HG02870 (cell line): ENCODE results near the gene RHOF.
A peak's percentile ranks its signal among the peaks of the same experiment; 100 is the strongest.

Experiments used
- ATAC-seq: cut with Tn5 transposase; IDR thresholded peaks from one replicate; pipeline ENCODE4 v1.9.1; 2021; ENCODE audit warnings: mild to moderate bottlenecking, moderate library complexity; ENCODE audit not compliant: unreplicated experiment

RHOF gene

DNA sequence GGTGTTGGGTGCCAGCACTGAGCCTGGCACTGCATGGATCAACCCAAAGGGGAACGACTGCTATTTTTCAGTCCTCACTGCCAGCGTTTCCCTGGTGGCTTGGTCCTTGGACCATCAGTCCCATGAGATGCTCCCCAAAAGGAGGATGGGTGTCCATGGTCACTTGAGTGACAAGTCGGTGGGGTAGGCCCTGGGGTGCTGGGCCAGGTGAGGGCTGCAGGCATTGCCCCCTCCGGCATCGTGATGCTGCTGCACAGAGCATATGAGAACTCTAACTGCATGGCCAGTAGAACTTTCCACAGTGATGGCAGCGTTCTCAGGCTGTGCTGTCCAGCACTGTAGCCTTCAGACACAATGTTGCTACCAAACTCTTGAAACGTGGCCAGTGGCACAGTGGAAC is 26.6 kb upstream of the RHOF start:
- ATAC-seq: no peak

DNA sequence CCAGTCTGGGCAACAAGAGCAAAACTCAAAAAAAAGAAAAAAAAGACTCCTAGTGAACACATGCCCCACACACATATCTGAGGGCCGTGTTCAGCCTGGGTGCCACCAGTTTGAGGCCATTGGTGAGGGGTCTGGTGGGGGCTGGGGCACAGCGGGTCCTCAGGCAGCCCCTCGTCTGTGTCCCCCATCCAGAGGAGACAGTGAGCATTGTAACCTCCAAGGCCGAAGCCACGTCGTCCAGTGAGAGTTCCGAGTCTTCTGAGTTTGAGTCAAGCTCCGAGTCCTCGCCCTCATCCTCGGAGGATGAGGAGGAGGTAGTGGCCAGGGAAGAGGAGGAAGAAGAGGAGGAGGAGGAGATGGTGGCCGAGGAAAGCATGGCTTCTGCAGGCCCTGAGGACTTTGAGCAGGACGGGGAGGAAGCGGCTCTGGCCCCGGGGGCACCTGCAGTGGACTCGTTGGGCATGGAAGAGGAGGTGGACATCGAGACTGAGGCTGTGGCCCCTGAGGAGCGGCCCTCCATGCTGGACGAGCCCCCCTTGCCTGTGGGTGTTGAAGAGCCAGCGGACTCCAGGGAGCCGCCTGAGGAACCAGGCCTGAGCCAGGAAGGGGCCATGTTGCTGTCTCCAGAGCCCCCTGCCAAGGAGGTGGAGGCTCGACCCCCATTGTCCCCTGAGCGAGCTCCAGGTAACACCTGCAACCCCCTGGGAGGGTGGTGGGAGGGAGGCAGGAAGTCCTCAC is 25.9 kb upstream of the RHOF start:
- ATAC-seq: no peak

DNA sequence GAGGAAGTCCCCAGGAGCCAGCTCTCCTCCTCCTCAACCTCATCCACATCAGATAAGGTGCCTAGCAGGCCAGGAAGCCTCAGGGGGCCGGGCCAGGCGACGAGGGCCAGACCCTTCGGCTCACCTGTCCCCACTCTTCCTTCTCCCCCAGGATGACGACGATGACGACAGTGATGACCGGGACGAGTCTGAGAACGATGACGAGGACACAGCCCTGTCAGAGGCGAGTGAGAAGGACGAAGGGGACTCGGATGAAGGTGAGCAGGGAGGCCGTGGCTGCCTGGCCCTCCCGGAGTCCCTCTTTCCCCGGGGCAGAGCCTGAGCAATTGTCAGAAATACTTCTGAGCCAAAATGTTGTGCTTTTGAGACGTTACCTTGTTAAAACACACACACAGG is 24.2 kb upstream of the RHOF start:
- ATAC-seq: no peak

DNA sequence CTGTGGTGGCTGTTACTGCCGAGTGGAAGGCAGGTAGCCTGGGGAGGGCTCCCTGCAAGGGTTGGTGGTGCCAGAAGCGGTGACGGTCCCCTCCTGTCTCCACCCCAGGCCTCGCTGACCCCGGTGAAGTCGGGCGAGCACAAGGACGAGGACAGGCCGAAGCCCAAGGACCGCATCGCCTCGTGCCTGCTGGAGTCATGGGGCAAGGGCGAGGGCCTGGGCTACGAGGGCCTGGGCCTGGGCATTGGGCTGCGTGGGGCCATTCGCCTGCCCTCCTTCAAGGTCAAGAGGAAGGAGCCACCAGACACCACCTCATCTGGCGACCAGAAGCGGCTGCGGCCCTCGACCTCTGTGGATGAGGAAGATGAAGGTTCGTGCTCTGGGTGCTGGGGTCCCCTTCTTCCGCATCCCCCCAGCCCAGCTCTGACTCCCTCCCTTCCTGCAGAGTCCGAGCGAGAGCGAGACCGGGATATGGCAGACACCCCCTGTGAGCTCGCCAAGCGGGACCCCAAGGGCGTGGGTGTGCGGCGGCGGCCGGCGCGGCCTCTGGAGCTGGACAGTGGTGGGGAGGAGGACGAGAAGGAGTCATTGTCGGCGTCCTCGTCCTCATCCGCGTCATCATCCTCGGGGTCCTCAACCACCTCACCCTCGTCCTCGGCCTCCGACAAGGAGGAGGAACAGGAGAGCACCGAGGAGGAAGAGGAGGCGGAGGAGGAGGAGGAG is 23.6 kb upstream of the RHOF start:
- ATAC-seq: no peak

DNA sequence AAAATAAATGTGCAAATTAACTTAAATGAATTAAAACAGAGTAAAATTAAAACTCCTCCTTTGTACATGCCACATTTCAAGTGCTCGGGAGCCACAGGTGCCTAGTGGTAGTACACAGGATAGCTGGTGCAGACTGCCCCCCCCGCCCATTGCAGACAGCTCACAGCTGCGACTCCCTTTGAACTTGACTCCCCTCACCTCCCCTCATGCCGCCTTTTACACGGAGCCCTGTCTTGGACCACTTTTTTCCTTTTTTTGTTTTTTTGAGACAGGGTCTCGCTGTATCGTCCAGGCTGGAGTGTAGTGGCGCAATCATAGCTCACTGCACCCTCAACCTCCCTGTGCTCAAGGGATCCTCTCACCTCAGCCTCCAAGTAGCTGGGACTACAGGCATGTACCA is 21.8 kb upstream of the RHOF start:
- no peak for ATAC-seq

DNA sequence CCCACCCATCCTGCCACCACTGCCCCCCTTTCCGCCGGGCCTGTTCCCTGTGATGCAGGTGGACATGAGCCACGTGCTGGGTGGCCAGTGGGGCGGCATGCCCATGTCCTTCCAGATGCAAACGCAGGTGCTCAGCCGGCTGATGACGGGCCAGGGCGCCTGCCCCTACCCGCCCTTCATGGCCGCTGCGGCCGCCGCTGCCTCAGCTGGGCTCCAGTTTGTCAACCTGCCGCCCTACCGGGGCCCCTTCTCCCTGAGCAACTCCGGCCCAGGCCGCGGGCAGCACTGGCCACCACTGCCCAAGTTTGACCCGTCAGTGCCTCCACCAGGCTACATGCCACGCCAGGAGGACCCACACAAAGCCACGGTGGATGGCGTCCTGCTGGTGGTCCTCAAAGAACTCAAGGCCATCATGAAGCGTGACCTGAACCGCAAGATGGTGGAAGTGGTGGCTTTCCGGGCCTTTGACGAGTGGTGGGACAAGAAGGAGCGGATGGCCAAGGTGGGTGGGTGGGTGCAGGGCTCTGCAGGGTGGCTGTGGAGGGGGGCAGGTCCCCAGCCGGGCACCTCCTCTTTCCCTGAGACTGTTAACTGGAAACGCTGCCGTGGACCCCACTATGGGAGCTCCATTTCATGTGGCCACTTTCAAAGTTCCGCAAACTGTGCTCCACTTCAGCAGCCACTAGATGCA is 21.1 kb upstream of the RHOF start:
- ATAC-seq: no peak

DNA sequence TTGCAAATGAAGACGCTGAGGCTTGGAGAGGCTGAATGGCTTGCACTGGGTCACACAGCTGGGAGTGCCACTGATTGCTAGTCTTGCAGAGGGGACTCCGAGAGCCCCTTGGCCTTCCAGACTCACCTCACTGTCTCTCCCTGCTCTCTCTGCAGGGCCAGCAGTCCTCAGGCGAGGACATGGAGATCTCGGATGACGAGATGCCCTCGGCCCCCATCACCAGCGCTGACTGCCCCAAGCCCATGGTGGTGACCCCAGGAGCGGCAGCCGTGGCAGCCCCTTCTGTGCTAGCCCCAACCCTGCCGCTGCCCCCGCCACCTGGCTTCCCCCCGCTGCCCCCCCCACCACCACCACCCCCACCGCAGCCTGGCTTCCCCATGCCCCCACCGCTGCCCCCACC is 20.5 kb upstream of the RHOF start:
- no peak for ATAC-seq

DNA sequence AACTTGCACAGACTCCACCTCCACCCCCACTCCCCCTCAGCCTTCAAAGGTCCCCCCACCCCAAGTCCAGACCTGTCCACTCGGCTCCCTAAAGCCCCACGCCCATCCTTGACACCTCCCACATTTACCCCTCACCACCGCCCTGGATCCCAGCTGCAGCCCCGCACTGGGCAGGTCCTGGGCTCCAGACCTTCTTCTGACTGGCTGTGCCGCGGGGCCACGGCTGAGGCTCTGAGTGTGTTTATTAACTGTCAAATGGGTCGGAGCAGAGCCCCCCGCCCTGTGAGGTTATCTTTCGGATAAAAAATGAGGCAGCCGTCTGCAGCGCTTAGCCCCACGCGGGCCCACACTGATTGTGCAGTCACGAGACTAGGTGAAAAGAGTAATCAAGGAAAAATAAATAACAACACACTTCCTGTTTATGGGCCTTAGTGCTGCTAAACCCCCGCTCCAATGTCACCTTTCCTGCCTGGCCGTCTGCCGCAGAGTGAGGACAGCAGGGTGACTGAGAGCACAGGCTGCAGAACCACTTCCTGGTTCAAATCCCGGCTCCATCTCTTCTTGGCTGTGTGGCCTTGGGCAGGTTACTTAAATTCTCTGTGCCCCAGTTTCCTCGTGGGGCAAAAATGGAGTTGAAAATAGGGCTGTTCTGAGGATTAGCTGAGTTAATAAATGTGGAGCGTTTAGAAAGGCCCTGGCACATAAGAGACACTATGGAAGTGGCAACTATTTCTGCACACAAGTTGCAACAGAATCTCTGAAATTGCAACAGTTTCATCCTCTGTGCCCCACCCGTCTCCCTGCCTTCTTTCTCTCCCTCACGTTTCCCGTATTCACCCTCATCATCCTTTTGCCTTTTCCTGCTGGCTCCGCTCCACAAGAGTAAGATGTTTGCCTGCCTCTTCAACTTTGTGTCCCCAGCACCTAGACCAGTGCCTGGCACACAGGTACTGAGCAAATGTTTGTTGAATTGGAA is 19.7 kb upstream of the RHOF start:
- ATAC-seq: no peak

DNA sequence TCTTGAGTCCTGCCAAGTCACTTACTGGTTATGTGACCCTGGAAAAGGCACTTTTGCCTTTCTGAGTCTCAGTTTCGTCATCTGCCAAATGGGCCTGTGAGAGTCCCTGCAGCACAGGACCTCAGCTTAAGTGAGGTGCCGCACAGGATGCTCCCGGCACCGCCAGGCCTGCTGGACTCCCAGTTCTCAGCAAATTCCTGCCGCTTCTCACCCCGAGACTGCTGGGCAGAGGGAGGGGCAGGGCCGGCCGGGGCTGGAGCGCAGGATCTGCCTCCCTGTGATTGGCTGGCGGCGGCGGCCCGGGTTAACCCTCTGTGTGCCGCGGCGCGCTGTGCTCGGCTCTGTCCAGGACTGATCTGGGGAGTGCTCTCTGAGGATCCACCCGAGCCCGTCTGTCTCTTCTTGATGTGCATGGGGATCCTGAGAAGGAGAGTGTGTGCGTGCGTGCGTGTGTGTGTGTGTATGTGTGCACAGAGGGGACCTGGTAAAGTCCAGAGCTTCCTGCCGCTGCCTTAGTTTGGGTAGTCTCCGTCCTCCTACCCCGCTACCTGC is 18.9 kb upstream of the RHOF start:
- ATAC-seq: peak; percentile 39

DNA sequence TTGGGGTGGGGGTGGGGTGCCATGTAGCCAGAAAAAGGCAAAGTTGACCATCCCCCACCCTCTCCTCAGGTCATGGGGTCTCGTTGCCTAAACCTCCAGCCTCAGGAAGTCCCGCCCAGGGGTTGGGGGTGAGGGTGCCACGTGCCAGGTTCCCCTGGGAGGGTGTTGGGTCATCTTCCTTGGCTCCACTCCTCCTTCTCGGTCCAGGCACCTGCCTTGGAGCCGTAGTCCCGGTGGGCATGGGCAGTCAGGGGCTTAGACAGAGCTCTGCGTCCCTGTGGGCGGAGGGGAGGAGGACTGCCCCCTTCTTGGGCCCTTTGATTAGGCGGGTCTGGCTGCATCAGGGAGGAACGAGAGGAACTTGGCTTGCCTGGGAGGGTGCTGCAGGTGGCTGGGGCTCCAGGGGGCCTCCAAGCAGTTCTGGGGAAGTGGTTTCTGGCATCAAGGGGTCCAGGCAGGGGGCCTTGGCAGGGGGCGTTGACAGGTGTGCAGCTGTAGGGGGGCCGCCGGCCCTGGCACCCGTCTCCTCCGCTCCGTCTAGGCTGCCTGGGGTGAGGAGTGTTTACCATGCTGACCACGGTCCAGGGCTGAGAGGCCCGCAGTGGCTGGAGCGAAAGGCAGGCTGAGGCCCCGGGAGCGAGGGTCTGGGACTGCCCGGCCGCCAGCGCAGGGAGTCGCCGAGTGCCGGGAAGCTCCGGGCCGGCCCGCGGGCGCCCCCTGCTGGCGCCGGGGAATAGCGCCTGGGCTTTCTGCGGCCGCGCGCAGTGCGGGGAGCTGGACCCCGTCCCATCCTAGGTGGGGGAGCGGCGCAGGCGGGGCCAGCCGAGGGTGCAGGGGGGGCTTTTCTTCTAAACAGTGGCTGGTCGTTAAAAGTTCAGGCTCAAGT is 18.2 kb upstream of the RHOF start:
- ATAC-seq: peak; percentile 63

DNA sequence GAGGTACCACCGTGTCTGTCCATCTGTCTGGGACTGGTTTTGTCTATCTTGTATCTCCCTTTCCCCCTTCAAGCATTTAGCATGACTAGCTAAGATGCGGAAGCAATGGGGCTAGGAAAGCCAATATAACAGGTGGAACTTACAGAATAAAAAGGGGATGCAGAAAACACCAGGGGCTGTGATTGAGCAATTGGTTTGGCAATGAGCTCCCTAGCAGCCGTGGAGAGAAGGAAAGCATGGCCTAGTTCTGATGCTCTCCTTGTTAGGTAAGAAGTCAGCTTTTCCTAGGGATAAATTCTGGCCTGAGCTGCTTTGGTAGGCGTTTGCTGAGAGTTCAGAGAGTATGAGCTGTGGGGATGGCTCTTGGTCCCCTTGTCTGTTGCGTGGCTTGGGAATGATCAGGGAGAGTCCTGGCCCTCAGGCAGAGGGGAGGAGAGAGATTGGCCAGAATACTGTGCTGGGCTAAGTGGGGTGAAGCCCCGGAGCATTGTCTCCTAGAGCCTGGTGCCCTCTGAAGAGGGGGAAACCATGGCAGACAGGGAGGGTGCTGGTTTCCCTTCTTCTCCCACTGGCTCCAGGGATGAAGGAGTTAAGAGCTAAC is 17.4 kb upstream of the RHOF start:
- ATAC-seq: no peak

DNA sequence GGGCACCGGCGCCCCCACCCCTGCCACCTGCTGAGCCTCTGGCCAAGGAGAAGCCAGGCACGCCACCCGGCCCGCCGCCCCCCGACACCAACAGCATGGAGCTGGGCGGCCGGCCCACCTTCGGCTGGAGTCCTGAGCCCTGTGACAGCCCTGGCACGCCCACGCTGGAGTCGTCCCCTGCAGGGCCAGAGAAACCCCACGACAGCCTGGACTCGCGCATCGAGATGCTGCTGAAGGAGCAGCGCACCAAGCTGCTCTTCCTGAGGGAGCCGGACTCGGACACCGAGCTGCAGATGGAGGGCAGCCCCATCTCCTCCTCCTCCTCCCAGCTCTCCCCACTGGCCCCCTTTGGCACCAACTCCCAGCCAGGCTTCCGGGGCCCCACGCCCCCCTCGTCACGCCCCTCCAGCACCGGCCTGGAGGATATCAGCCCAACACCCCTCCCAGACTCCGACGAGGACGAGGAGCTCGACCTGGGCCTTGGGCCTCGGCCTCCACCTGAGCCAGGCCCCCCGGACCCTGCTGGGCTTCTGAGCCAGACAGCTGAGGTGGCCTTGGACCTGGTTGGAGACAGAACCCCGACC is 16.8 kb upstream of the RHOF start:
- ATAC-seq: no peak

DNA sequence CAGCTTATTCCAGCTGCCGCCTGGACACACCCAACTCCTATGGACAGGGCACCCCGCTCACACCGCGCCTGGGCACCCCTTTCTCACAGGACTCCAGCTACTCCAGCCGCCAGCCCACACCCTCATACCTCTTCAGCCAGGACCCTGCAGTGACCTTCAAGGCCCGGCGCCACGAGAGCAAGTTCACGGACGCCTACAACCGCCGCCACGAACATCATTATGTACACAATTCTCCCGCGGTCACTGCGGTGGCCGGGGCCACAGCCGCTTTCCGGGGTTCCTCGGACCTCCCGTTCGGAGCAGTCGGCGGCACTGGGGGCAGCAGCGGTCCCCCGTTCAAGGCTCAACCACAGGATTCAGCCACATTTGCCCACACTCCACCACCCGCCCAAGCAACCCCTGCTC is 16.2 kb upstream of the RHOF start:
- no peak for ATAC-seq

DNA sequence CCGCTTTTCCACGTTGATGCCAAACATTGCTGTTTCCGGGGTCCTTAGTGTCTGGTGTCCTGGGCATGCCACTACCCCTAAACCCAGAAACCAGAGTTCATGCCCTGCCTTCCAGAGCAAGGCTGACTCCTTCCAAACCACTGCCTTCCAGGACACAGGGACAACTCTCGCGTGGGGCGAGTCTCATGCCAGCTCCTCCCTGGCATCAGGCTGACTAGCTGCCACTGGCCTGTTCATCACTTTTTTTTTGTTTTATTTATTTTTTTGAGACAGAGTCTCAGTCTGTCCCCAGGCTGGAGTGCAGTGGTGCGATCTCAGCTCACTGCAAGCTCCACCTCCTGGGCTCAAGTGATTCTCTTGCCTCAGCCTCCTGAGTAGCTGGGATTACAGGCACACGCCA is 15.1 kb upstream of the RHOF start:
- ATAC-seq: no peak

DNA sequence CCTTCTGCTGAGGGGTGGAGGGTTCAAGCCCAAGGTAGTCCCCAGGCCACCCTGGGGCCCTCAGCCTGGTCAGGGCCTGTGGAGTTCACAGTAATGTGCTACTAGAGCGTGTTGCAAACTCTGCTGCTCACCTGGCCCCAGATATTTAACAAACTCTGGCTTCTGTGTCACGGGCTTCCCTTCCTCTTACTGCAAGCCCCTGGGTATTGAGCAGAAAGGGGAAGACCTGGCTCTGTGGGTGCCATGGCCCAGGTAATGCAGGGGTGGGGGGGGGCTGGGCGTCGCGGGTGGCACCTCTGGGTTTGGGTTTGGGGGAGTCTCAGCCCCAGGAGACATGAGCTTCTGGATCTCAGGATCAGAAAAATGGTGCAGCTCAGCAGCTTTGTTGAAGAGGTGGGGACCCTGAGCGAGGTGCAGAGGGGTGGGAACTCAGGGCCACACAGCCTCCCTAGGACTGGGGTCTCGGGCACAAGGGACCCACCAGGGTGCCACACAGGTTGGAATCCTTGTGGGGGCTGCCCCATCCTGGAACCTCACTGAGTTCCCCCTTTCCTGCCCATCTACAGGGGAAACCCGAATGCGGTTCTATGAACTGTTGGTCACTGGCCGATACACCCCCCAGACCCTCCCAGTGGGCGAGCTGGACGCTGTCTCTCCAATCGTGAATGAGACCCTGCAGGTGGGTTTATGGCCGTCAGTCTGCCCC is 14.3 kb upstream of the RHOF start:
- ATAC-seq: no peak

DNA sequence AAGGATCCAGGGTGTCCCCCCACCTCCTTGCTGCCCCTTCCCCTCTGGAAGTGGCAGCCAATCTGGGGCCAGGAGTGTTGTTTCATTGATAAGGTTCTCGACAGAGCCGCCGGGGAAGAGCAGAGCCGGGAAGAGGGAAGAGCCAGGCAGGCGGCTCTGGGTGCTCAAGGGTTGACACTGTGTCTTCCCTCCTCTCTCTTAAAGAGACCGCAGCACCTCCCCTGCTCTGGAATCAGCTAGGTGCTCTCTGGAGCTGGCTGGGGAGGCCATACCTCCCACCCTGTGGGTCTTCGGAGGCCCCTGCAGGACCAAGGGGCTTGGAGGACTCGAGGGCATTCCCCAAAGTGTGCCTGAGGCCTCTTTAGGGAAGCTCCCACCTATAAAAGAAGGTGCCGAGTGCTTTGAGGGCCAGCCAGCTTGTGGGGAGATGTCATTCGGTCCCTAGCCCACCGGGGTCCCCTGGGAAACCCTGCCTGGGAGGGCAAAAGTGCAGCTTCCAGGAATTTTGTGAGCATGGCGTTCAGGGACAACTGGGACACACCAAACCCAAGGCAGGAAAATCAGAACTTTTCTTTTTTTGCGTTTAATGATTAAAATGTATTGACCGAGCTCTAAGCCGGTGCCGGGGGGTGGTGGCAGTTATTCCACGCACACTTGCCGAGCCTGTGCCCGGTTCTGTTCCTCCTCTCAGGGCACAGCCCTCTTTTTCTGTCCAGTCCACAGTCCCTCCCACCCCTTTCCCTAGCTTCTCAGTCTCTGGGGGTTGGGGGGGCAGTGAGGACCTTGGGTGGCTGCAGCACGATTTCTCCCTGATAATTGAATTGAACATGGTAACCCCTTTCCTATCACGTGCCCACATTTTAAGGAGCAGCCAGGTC is 13.3 kb upstream of the RHOF start:
- ATAC-seq: no peak

DNA sequence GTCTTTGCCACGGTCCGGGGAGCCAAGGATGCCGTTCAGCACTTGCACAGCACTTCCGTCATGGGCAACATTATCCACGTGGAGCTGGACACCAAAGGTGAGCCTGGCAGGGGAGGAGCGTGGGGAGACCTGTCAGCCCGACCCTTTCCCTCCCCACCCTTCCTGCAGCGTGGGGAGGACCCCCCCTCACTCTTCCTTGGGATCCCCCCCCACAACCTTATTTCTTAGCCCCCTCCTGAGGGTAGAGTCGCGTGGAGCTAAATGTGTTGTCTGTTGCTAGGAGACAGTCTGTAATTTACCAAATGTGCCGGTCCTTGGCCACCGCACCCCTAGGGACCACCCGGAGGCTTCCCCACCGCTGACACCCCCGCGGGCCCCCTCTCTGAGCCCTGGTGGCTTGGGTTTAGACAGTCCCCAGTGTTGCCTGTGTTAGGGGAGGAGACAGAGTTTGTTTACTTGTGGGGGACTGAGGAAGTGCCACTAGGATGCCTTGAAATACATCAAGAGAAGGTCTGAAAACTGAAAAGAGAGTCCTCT is 12.6 kb upstream of the RHOF start:
- ATAC-seq: no peak
